HG02588 (cell line): ENCODE results near the gene GALNTL6.
"Not testable (repeated sequence)": the region's sequence is repeated elsewhere in the genome, so short reads cannot be mapped to it uniquely, and the experiment has no call there.

Experiments used
- ATAC-seq: cut with Tn5 transposase; IDR thresholded peaks from one replicate; pipeline ENCODE4 v1.9.1; 2021; ENCODE audit warnings: mild to moderate bottlenecking, moderate library complexity; ENCODE audit not compliant: unreplicated experiment

The GALNTL6 gene

DNA sequence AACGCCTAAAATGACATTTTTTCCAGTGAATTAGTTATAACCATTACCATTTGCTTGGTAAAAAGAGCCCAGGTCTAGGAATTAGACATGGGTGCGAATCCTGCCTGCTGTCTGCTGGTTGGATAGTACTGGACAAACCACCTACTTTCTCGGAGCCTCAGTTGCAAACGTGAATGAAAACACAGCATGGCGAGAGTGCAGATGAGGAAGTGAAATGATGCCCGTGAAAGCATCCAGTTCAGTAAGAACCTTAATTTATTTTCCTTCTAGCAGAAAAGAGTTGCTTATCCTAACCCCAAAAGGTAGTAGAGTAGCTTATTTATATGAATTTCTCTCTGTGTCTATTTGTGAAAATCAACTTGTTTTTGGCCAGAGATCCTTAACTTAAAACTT is 1184.0 kb downstream of the GALNTL6 start:
- ATAC-seq: no peak

DNA sequence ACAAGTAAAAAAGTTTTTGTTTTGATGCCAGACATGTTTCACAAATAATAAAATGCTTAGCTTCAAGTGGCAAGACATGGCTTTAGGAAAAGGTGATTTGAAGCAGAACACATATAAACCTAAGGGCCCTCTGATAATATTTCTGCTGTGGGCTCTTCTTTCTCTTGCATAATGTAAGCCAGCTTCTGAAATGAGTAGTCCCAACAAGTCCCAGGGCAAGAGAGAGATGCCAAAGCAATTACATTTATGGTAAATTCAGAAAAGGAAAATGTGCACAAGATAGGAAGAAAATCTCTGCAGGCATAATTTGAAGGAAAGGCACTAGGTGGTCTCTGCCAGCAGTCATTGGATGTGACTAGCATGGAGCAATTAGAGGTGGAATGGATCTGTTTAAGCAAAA is 1184.7 kb downstream of the GALNTL6 start:
- ATAC-seq: no peak

DNA sequence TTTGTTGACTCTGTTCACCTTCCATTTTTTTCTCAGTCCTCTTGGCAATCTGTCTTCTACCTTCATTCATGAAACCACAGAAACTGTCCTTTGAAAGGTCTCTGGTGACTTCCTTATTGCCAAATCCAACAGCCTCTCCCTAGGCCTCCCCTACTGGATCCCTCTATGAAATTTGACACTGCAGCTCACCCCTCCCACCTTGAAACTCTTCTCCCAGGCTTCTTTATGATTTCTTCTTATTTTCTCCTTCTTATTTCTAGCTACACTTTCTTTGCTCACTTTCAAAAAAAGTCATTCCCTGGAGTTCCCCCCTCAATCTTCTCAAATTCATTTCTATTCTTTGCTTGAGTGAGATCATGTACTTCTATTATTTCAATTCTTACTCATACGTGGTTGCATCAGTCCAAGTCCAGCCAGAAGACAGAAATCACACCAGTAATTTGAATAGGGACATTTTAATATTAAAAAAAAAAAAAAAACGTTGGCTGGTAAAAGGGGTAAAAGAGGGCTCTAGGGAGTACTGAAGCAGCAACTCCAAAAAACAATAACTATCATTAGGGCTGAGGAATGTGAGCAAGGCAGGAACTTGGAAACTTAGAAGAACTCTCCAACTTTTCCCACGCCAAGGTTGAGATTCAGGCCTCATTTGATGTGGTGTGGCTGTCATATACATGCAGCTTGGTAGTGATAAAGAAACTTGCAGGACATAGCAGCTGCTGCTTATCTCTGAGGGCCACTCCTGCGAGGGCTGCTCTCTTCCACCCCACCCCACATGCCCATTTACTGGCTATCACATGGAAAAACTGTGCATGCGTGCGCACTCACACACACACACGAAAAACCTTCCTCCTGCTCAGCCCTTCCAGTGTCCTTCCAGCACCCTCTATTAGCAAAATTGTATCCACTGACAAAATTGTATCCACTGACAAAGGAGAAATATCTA is 1185.6 kb downstream of the GALNTL6 start:
- no peak for ATAC-seq

DNA sequence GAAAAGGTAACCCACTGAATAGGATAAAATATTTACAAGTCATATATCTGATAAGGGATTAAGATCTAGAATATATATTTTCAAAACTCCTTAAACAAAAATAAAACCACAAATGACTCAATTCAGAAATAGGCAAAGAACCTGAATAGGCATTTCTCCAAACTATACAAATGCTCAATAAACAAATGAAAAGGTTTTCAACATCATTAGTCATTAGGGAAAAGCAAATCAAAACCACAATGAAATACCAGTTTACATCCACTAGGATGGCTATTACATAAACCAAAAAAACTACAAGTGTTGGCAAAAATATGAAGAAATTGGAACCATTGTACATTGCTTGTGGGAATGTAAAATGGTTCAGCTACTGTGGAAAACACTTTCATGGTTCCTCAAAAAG is 1188.4 kb downstream of the GALNTL6 start:
- no peak for ATAC-seq

DNA sequence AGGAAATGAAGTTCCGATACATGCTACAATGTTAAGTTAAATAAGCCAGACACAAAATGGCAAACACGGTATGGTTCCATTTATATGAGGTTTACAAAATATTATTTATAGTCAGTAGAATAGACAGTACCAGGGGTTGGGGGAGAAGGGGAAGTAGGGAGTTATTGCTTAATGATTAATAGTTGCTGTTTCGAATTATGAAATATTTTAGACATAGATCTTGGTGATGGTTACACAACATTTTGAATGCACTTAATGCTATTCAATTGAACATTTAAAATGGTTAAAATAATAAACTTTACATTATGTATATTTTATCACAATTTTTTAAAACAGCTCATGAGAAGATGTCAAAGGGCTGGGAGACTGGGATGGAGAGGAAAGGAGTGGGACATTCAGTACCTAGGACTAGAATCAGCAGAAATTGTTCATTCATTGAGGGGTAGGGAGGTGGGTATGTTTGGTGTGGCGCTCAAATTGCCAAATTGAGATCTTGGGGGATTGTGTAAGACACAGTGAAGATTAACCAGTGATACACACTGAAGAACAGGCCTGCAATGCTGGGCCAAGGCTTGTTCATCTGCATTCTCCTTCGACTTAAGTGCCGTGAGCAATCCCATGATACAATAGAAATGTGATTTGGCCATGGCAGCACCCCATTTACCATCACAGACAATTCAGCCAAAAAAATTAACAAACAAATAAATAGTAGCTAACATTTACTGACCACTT is 1189.8 kb downstream of the GALNTL6 start:
- no peak for ATAC-seq

- ATAC-seq: no peak
Measured at GRCh38 chr4:173005912-173006633, 1192.9 kb downstream of the GALNTL6 start.

DNA sequence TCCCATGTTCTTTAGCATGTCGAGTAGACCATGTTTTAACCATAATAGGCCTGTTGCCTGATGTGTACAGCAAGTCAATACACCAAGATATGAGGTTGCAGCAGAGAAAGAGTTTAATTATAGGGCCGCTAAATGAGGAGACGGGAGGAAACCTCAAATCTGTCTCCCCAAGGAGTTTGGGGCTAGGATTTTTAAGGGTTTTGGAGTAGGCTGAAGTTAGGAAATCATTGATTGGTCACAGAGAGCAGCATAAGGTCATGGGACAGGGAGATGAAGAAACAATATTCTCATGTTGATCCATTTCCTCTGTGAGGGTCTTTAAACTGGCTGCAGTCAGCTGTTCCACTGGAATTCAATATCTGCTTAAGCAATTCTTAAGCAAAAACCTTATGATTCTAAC is 1195.2 kb downstream of the GALNTL6 start:
- no peak for ATAC-seq

DNA sequence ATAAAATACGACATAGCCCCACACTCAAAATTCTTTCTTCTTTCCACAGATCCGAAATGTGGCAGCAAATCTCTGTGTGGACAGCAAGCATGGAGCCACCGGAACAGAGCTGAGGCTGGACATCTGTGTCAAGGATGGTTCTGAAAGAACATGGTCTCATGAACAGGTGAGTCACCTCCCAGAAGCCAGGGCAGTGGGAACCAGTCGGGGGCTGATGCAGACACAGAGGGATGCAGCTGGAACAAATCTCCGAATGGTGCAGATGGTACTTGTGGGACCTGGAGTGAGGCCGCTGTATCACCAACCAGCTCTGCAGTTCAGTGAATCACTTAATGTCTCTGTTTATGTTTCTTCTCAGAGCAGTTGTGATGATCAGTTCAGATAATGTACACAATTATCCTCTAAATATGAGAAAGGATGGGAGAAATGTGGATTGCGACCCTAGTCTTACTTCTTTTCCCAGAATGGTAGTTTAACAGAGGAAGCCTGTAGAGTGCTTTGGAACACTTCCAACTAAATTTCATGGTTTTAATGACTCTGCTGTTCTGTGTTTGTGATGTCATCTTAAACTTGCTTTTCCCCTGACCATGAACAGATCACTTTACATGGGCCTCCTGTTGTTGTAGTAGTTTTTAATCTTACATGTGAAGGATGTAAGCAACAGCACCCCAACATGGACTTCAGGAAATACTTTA is 1196.1 kb downstream of the GALNTL6 start:
- no peak for ATAC-seq

DNA sequence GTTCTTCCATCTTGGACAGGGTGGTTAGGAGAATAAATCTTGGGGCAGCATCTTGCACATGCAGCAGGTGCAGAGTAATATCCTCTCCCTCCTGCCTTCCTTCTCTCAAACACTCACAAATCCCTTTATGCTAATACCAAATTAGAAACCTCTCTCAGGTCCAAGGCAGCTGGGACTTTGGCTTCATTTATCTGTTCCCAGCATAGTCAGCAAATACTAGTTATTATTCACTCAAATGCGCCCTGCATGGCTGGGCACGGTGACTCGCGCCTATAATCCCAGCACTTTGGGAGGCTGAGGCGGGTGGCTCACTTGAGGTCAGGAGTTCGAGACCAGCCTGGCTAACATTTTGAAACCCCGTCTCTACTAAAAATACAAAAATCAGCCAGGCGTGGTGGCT is 1199.4 kb downstream of the GALNTL6 start:
- no peak for ATAC-seq

GRCh38 chr4:173013232-173013930 is 1200.2 kb downstream of the GALNTL6 start:
- ATAC-seq: no peak

- no peak for ATAC-seq
Measured at GRCh38 chr4:173014113-173014558, 1200.9 kb downstream of the GALNTL6 start.

- ATAC-seq: no peak
Measured at GRCh38 chr4:173014836-173015235, 1201.6 kb downstream of the GALNTL6 start.

DNA sequence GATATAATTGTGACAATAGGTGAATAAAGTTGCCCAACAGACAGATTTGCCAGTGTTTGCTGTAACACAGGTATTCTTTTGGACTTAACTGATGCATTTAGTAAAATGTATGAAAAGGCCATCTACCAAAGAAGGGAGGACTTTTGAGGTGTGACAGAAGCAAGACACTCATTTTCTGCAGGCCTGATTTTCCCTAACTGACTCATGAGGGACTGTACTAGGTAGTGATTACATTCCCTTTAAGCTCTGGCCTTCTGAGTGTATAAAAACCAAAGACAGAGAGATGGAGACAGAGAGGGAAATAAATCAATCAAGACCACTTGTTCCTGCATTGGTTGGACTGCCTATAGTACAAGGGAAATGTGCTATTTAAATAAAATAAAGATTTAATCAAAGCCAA is 1204.6 kb downstream of the GALNTL6 start:
- ATAC-seq: no peak

DNA sequence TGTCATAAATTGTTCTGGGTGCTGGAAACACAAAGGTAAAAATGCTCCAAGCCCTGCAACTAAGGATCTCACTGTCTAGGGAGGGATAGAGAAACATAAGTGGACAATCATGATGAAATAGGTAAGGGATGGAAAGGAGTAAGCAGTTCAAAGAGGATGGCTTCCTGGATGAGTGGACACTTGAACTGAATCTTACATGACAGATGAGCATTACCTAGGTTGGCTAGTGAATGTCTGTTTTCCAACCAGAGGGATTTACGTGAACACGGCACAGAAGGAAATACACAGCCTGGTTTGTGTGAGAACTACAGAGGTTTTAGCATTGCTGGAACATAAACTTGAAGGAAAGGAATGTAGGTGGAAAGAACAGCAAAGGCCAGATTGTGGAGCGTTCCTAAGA is 1205.2 kb downstream of the GALNTL6 start:
- no peak for ATAC-seq

GRCh38 chr4:173019664-173020063 is 1206.5 kb downstream of the GALNTL6 start:
- ATAC-seq: no peak

DNA sequence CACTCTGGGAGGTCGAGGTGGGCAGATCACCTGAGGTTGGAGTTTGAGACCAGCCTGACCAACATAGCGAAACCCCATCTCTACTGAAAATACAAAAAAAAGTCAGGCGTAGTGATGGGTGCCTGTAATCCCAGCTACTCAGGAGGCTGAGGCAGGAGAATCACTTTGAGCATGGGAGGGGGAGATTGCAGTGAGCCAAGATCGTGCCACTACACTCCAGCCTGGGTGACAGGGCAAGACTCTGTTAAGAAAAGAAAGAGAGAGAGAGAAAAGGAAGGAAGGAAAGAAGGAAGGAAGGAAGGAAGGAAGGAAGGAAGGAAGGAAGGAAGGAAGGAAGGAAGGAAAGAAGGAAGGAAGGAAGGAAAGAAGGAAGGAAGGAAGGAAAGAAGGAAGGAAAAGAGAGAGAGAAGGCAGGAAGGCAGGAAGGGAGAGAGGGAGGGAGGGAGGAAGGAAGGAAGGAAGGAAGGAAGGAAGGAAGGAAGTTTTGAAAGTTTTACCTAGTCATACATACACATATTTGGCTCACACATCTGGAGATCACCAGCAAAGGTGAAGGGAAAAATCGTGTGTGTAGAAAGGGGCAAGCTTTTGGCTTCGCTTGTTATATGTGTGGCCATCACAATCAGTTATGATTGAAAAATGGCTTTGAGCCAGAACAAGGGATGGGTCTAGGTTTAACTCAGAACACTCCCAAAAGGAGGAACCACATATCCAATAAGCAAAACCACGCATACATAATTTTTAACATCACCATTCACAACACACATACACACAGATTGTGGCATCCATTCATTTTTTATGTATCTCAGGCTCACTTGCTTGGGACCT is 1208.8 kb downstream of the GALNTL6 start:
- not testable (repeated sequence) for ATAC-seq

- ATAC-seq: no peak
Measured at GRCh38 chr4:173024203-173024602, 1211.0 kb downstream of the GALNTL6 start.

GRCh38 chr4:173025131-173025530 is 1211.9 kb downstream of the GALNTL6 start:
- peak; percentile 85 for ATAC-seq

GRCh38 chr4:173037242-173037641 is 1224.0 kb downstream of the GALNTL6 start:
- no peak for ATAC-seq
